ENCODE results near the gene CEP170B.
"Not testable (repeated sequence)": the region's sequence is repeated elsewhere in the genome, so short reads cannot be mapped to it uniquely, and the experiment has no call there.

Gene CEP170B

DNA sequence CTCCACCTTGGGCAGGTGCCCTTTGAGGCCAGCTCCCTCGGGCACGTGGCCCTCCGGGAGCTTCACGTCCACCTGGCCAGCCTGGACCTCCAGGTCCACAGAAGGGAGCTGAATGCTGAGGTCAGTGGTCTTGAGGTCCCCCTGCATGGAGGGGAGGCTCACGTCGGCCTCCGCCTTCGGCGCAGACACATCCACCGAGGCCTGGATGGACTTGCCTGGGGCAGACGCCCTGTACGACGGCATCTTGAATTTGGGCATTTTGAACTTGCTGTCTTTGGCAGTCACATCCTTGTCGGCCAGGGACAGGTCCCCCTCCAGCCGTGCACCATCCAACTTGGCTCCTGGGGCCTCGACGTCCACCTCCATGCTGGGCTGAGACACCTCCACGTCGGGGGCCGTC lies 80.2 kb downstream of the CEP170B start:
- H3K27me3 ChIP-seq (ENCODE audit: control insufficient read depth, insufficient read depth, low read length); H3K9me3 ChIP-seq (replicated peaks; ENCODE audit: low read length); H3K4me2 ChIP-seq (ENCODE audit: low read length); H3K4me3 ChIP-seq (ENCODE audit: low read length); H3K9ac ChIP-seq (ENCODE audit: low read depth, low read length); H3K4me1 ChIP-seq (ENCODE audit: control insufficient read depth, insufficient read depth, low read length): not testable (repeated sequence)
- H3K36me3 ChIP-seq (ENCODE audit: insufficient read depth, low read length): peaks cover 26% of the 10 kb centered on the region

All from skeletal muscle satellite cell (primary cell).